Activated naive CD4-positive, alpha-beta T cell treated with anti-CD3 and anti-CD28 coated beads, Interleukin-2, amount 10 ng/mL, durations not matched to agents 5 hours and 36 hours (primary cell): ENCODE results near the gene CEP104. TPM values are rescaled to one million over a fixed set of nuclear protein-coding genes. Genes with fewer than 3 reads are reported as not detected.

ENCODE experiments used
- total RNA-seq, 2 experiments: library from RNA; stranded (reverse); gene quantifications; one replicate each; pipeline ENCODE4 v1.2.3, GENCODE V29; 2021

The CEP104 gene
- total RNA-seq = 10 to 100 TPM; 46.8 to 51.0 TPM

GRCh38 chr1:3856923-3857790 lies at the start of gene CEP104, which contains the start of gene DFFB:
CEP104 (minus strand) TSS chr1:3857211; CDS start chr1:3852407, 4,804 bp downstream.
DFFB (plus strand) TSS chr1:3857476; CDS start chr1:3857604, 128 bp downstream.

GRCh38 chr1:3900150-3900968 lies 43.3 kb upstream of the CEP104 start, which contains the start of gene C1orf174:
C1orf174 (minus strand) TSS chr1:3900272; CDS start chr1:3900186, 86 bp downstream.

DNA sequence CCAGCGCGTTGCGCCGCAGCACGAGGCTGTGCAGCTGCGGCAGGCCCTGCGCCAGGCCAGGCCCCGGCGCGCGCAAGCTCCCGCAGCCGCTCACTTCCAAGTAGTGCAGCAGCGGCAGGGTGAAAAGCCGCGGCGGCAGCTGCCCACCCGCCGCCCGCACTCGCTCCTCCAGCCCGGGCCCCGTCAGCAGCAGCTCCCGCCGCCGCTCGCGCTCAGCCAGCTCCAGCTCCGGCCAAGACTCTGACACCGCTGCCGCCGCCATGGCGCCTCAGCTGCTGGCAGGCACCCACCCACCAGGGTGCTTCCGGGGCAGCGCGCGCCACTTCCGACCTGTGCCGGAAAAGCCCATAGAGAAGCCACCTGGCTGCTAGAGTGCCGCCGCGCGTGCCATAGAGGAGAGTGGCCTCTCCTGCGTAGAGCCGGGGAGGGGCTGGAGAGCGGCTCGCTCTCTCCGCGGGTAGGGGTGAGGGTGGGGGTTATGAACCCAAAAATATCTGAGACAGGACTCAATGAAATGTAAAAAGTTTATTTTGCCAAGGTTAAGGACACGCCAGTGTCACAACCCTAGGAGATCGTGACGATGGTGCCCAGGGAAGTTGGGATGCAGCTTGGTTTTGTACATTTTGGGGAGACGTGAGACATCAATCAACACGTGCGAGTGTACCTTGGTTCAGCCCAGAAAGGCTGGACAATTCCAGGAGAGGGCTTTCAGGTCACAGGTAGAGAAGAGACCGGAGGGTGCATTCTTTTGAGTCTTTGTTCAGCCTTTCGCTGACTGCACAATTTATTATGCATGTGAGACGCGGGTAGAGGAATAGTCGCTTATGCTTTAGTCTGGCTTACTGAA lies 60.6 kb downstream of the CEP104 start, which contains the start of gene LRRC47:
Gene LRRC47 (minus strand): TSS at position 284 of the 847 bp plus-strand sequence. CDS start 22 bp downstream, at position 262.

DNA sequence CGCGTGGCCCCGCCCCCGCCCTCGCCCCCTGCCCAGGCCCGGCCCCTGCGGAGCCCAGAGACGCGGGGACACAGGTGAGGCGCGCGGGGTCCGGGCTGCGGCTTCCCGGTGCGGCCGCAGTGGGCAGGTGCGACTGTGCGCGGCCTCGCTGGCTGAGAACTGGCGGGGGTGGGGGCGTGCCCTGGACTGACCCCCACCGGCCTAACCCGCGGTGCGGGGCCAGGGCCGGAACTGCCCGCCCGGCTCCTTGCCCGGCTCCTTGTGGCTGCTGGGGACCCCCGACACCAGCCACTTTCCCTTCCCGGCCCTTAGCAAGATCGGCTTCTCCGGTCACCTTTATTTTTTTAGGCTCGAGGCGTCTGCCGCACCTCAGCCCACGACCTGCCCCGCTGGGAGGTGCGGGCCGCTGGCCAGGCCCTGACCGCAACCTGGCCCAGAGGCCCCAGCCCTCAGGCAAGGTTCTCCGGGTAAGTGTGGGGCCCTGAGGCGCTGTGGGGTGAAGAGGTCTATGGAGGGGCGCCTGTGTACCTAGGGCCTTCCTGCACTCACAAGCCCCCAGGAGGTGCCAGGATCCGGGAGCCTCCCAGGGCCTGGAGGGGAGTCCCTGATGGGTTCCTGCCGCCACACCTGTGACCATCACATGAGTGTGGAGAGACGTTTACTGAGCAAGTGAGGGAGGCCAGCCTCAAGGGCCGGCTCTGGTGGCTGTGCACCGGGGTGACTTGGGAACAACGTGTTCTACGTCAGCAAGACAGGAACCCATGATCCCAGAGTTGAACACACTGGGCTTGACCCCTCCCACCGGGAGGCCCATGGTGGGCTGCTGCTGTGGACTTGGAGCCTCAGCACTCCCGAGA lies 84.1 kb downstream of the CEP104 start, which contains the start of gene SMIM1:
Gene SMIM1 (plus strand): TSS at position 35 of the 857 bp plus-strand sequence. CDS start 2,625 bp downstream, outside the sequence.

Other genes starting within 250 kb of the CEP104 start
- 10 to 100 TPM; 30.2 to 30.8 TPM for gene MEGF6, start 245.7 kb downstream of the CEP104 start, total RNA-seq
- gene TPRG1L, start 232.2 kb downstream of the CEP104 start, total RNA-seq = 10 to 100 TPM; 14.3 to 16.1 TPM
- 10 to 100 TPM; 34.2 to 34.8 TPM for gene WRAP73, start 207.1 kb downstream of the CEP104 start, total RNA-seq
- gene TP73, start 204.7 kb downstream of the CEP104 start, total RNA-seq = 1 to 10 TPM; 2.9 to 3.2 TPM
- not detected for gene CCDC27, start 104.8 kb downstream of the CEP104 start, total RNA-seq
- under 1 TPM; 0.43 to 0.89 TPM for gene SMIM1, start 84.5 kb downstream of the CEP104 start, total RNA-seq
- 10 to 100 TPM; 38.7 to 39.2 TPM for gene LRRC47, start 60.7 kb downstream of the CEP104 start, total RNA-seq
- gene DFFB, start 265 bp upstream of the CEP104 start, total RNA-seq = 10 to 100 TPM in 1 of 2 experiments, 1 to 10 TPM in 1; 9.1 to 10.7 TPM
- gene C1orf174, start 43.1 kb upstream of the CEP104 start, total RNA-seq = 10 to 100 TPM; 23.7 to 25.3 TPM